Chondrocyte (in vitro differentiated cells): Measurements from ENCODE around the gene ZNF816. TPM values are rescaled to one million over a fixed set of nuclear protein-coding genes. Genes with fewer than 3 reads are reported as not detected.
"Not testable (repeated sequence)": the region's sequence is repeated elsewhere in the genome, so short reads cannot be mapped to it uniquely, and the experiment has no call there.

Source experiments
- DNase-seq: peaks from one replicate; pipeline ENCODE4 v3.0.0; 2021; ENCODE audit warnings: mixed read lengths, low spot score
- H3K27ac Mint-ChIP-seq: one replicate; pipeline ENCODE4 v1.8.0; 2021; ENCODE audit warnings: mild to moderate bottlenecking, moderate library complexity, mixed read lengths; ENCODE audit not compliant: unreplicated experiment
- H3K27me3 Mint-ChIP-seq: 2 replicates; pipeline ENCODE4 v1.8.0; 2021; ENCODE audit warnings: low read depth, mixed read lengths
- H3K36me3 Mint-ChIP-seq: 2 replicates; pipeline ENCODE4 v1.8.0; 2021; ENCODE audit warnings: low read depth, mixed read lengths
- H3K4me1 Mint-ChIP-seq: 2 replicates; pipeline ENCODE4 v1.8.0; 2021; ENCODE audit warnings: low read depth, mild to moderate bottlenecking, mixed read lengths
- H3K4me3 Mint-ChIP-seq: one replicate; pipeline ENCODE4 v1.8.0; 2021; ENCODE audit warnings: mild to moderate bottlenecking, moderate library complexity, mixed read lengths; ENCODE audit not compliant: unreplicated experiment
- H3K9me3 Mint-ChIP-seq: 2 replicates; pipeline ENCODE4 v1.8.0; 2021; ENCODE audit warnings: low read depth, mixed read lengths
- CTCF ChIP-seq: fragments of 200-600 bp; sonication (generic); IDR thresholded peaks from 2 replicates; pipeline ENCODE4 v1.5.0; 2021; ENCODE audit warnings: antibody characterized with exemption, mild to moderate bottlenecking, moderate library complexity
- total RNA-seq: library from RNA; stranded (reverse); gene quantifications from 3 replicates; pipeline ENCODE4 v1.2.1, GENCODE V29; 2021

Gene ZNF816
- total RNA-seq, 1 donor from 2014 or later = 8.2 TPM

DNA sequence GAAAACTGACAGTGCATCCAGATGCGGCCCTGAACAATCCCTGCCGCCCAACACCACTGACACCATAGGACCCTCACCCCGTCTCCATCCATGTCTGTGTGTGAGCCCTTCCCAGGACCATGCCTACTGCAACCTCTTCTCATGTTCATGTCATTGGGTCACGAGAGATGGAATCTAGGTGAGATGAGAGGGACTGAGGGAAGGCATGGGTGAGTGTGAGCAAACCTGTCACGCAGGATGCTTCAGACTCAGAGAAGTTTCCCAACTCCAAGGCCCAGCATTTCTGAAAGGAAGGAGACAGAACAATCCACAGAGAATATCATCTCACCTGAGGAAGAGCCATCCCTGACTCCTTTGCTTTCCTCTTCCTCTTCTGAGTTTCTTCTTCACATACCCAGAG, 45.1 kb downstream of the ZNF816 start:
- Mint-ChIP-seq H3K27me3 (no peaks in the 10 kb centered on the region), H3K36me3 (peaks cover 12% of the 10 kb centered on the region), H3K4me1 (peaks cover 7% of the 10 kb centered on the region), H3K27ac (no peak overlapping the region), H3K9me3 (no peaks in the 10 kb centered on the region), H3K4me3 (no peak overlapping the region)
- DNase-seq = no peak
- TF ChIP-seq CTCF = no peak

GRCh38 chr19:52910648-52911047, 52.0 kb downstream of the ZNF816 start:
- no peak for DNase-seq
- H3K4me1 Mint-ChIP-seq = no peaks in the 10 kb centered on the region
- H3K4me3 Mint-ChIP-seq = no peak overlapping the region
- TF ChIP-seq CTCF = no peak
- peaks cover 24% of the 10 kb centered on the region for H3K9me3 Mint-ChIP-seq
- H3K36me3 Mint-ChIP-seq = peaks cover 34% of the 10 kb centered on the region
- no peak overlapping the region for H3K27ac Mint-ChIP-seq
- H3K27me3 Mint-ChIP-seq = no peaks in the 10 kb centered on the region

GRCh38 chr19:52904052-52904780, 58.5 kb downstream of the ZNF816 start:
- Mint-ChIP-seq H3K9me3 (peaks cover 24% of the 10 kb centered on the region), H3K27ac (peak overlapping the region; percentile 51), H3K36me3 (peaks cover 25% of the 10 kb centered on the region)
- DNase-seq, H3K4me3 Mint-ChIP-seq, H3K4me1 Mint-ChIP-seq, H3K27me3 Mint-ChIP-seq: not testable (repeated sequence)

GRCh38 chr19:52901842-52902241, 60.8 kb downstream of the ZNF816 start:
- Mint-ChIP-seq H3K4me3 (no peak overlapping the region), H3K36me3 (peaks cover 12% of the 10 kb centered on the region), H3K27ac (no peak overlapping the region), H3K27me3 (no peaks in the 10 kb centered on the region), H3K4me1 (peaks cover 18% of the 10 kb centered on the region), H3K9me3 (peaks cover 11% of the 10 kb centered on the region)
- no peak for TF ChIP-seq CTCF
- no peak for DNase-seq

Other genes starting within 250 kb of the ZNF816 start
- 16.3 to 24.5 TPM (median 18.4 TPM) in 3 replicates for gene ZNF611, start 227.8 kb downstream of the ZNF816 start, total RNA-seq
- gene ZNF600, start 176.1 kb downstream of the ZNF816 start, total RNA-seq = 7.2 to 8.3 TPM (median 7.8 TPM) in 3 replicates
- 13.9 to 17.4 TPM (median 16.7 TPM) in 3 replicates for gene ZNF28, start 141.2 kb downstream of the ZNF816 start, total RNA-seq
- gene ZNF468, start 105.3 kb downstream of the ZNF816 start, total RNA-seq = 11.5 to 20.0 TPM (median 16.7 TPM) in 3 replicates
- gene ZNF320, start 65.2 kb downstream of the ZNF816 start, total RNA-seq = 15.6 to 19.8 TPM (median 16.0 TPM) in 3 replicates
- 4.4 to 5.4 TPM (median 5.0 TPM) in 3 replicates for gene ZNF888, start 39.5 kb downstream of the ZNF816 start, total RNA-seq
- not detected in 3 replicates for gene ERVV-1, start 51.0 kb upstream of the ZNF816 start, total RNA-seq
- gene ERVV-2, start 81.9 kb upstream of the ZNF816 start, total RNA-seq = not detected in 3 replicates
- 21.4 to 23.6 TPM (median 22.4 TPM) in 3 replicates for gene ZNF160, start 140.5 kb upstream of the ZNF816 start, total RNA-seq
- 6.2 to 10.4 TPM (median 7.3 TPM) in 3 replicates for gene ZNF415, start 170.0 kb upstream of the ZNF816 start, total RNA-seq
- gene ZNF347, start 196.2 kb upstream of the ZNF816 start, total RNA-seq = 10.5 to 14.1 TPM (median 11.0 TPM) in 3 replicates
- gene ZNF665, start 230.5 kb upstream of the ZNF816 start, total RNA-seq = 1.4 to 4.7 TPM (median 3.3 TPM) in 3 replicates